BLaER1 treated with 17β-estradiol and CSF1 and Interleukin-3, amounts not matched to agents 10 nM and 100 nM (cell line): ENCODE results near the gene BMP6.
A peak's percentile ranks its signal among the peaks of the same experiment; 100 is the strongest.

Experiments
- H3K27ac ChIP-seq, 11 experiments: shearing (Covaris generic); formaldehyde crosslinking; 2 replicates each; pipeline ENCODE4 v1.8.1; 2022
- H3K27me3 ChIP-seq, 11 experiments: shearing (Covaris generic); formaldehyde crosslinking; 2 replicates each; pipeline ENCODE4 v1.8.1; 2022
- H3K36me3 ChIP-seq, 11 experiments: shearing (Covaris generic); formaldehyde crosslinking; 2 replicates each; pipeline ENCODE4 v1.8.1; 2022
- H3K4me1 ChIP-seq, 10 experiments: shearing (Covaris generic); formaldehyde crosslinking; 2 replicates each; pipeline ENCODE4 v1.8.1; 2022
- H3K4me2 ChIP-seq, 11 experiments: shearing (Covaris generic); formaldehyde crosslinking; 2 replicates each; pipeline ENCODE4 v1.8.1; 2022
- H3K4me3 ChIP-seq, 10 experiments: shearing (Covaris generic); formaldehyde crosslinking; 2 replicates each; pipeline ENCODE4 v1.8.1; 2022
- H3K9ac ChIP-seq, 11 experiments: shearing (Covaris generic); formaldehyde crosslinking; 2 replicates each; pipeline ENCODE4 v1.8.1; 2022
- H3K9me3 ChIP-seq, 11 experiments: shearing (Covaris generic); formaldehyde crosslinking; replicated peaks in 1 of 11; 2 replicates each; pipeline ENCODE4 v1.8.1; 2022
- H4K20me1 ChIP-seq, 11 experiments: shearing (Covaris generic); formaldehyde crosslinking; 2 replicates each; pipeline ENCODE4 v1.8.1; 2022
- Cebpa-rat ChIP-seq, 11 experiments: shearing (Covaris generic); IDR thresholded peaks; 2 replicates each; pipeline ENCODE4 v1.8.1; 2022

Gene BMP6

DNA sequence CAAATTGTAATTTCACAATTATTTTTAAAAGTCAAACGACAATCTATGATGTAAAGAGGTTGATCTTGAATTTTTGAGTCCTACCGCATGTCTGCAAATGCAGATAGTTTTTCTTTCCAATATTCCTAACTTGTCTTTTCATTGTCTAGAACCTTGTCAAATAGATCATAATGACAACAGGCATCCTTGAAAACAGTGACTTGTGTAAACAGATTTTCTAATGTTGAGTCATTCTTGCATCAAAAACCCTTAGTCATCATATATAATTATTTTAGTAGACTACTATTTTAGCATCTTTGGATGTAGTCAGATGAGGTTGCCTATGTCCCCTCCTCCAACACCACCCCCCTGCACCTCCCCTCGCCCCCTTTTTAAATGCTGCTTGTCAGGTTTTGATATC is 43.8 kb downstream of the BMP6 start:
- Histone ChIP-seq H3K9ac (no peak overlapping the region), H4K20me1 (no peaks in the 10 kb centered on the region), H3K4me2 (peak overlapping the region; percentile 5 to 61 (median 47); a peak in 15 of 22 replicates), H3K4me1 (peaks cover 7 to 15% (median 11%) of the 10 kb centered on the region in 10 experiments; a peak in 17 of 20 replicates), H3K36me3 (no peaks in the 10 kb centered on the region), H3K27ac (peak overlapping the region in 3 of 11 experiments; percentile 5 to 45 (median 31); a peak in 1 of 22 replicates), H3K4me3 (no peak overlapping the region), H3K9me3 (no peaks in the 10 kb centered on the region), H3K27me3 (no peaks in the 10 kb centered on the region)
- no peak for TF ChIP-seq Cebpa-rat (IDR thresholded peaks at IDR 0.05)

- peak overlapping the region in 3 of 11 experiments; percentile 5 to 45 (median 31); a peak in 5 of 22 replicates for H3K27ac ChIP-seq
- no peaks in the 10 kb centered on the region for H3K9me3 ChIP-seq
- no peak overlapping the region for H3K9ac ChIP-seq
- H3K36me3 ChIP-seq: no peaks in the 10 kb centered on the region
- H3K4me2 ChIP-seq: peak overlapping the region; percentile 5 to 61 (median 47); a peak in 19 of 22 replicates
- H3K27me3 ChIP-seq: no peaks in the 10 kb centered on the region
- H3K4me3 ChIP-seq: no peak overlapping the region
- H4K20me1 ChIP-seq: no peaks in the 10 kb centered on the region
- TF ChIP-seq Cebpa-rat (IDR thresholded peaks at IDR 0.05): no peak
- peaks cover 7 to 15% (median 11%) of the 10 kb centered on the region in 10 experiments; a peak in 17 of 20 replicates for H3K4me1 ChIP-seq
Measured at GRCh38 chr6:7770111-7770510, 44.2 kb downstream of the BMP6 start.

- Histone ChIP-seq H3K9ac (no peak overlapping the region), H3K27me3 (no peaks in the 10 kb centered on the region), H3K4me1 (peaks cover 7 to 15% (median 11%) of the 10 kb centered on the region in 10 experiments; a peak in 17 of 20 replicates), H3K4me2 (peak overlapping the region in 10 of 11 experiments; percentile 5 to 61 (median 48); a peak in 17 of 22 replicates), H3K9me3 (no peaks in the 10 kb centered on the region), H3K27ac (peak overlapping the region in 2 of 11 experiments; percentile 31 to 45; a peak in 5 of 22 replicates), H4K20me1 (no peaks in the 10 kb centered on the region), H3K4me3 (no peak overlapping the region), H3K36me3 (no peaks in the 10 kb centered on the region)
- TF ChIP-seq Cebpa-rat (IDR thresholded peaks at IDR 0.05): no peak
Measured at GRCh38 chr6:7770601-7771000, 44.7 kb downstream of the BMP6 start.

- H3K27ac ChIP-seq: no peak overlapping the region
- no peaks in the 10 kb centered on the region for H4K20me1 ChIP-seq
- H3K9me3 ChIP-seq: no peaks in the 10 kb centered on the region
- no peaks in the 10 kb centered on the region for H3K36me3 ChIP-seq
- no peak overlapping the region for H3K4me2 ChIP-seq
- no peak overlapping the region for H3K9ac ChIP-seq
- H3K4me1 ChIP-seq: peaks cover 7 to 26% (median 21%) of the 10 kb centered on the region in 10 experiments; a peak in 18 of 20 replicates
- H3K27me3 ChIP-seq: no peaks in the 10 kb centered on the region
- TF ChIP-seq Cebpa-rat (IDR thresholded peaks at IDR 0.05): no peak
- H3K4me3 ChIP-seq: no peak overlapping the region
Measured at GRCh38 chr6:7773322-7773721, 47.4 kb downstream of the BMP6 start.

DNA sequence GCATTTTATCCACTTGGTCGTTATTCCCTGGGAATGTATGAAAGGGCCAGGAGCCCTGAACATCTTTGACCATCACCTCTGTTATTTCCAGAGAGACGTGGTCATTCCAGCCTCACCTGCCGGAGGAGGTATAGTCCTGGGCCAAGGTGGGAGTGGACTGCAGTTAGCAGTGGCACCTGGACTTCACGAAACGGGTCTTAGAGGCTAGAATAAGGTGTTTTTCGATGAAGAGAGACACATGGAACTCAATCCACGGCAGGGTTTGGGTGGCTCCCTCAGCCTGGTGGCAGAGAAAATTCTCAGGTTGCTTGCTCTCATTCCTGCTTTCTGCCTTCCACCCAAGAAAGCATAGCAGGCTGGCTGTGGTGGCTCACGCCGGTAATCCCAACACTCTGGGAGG is 48.0 kb downstream of the BMP6 start:
- Histone ChIP-seq H3K27ac (no peak overlapping the region), H3K4me3 (no peak overlapping the region), H3K4me1 (peaks cover 7 to 26% (median 21%) of the 10 kb centered on the region in 10 experiments; a peak in 18 of 20 replicates), H3K36me3 (no peaks in the 10 kb centered on the region), H3K4me2 (no peak overlapping the region), H3K27me3 (no peaks in the 10 kb centered on the region), H4K20me1 (no peaks in the 10 kb centered on the region), H3K9me3 (no peaks in the 10 kb centered on the region), H3K9ac (no peak overlapping the region)
- no peak for TF ChIP-seq Cebpa-rat (IDR thresholded peaks at IDR 0.05)

GRCh38 chr6:7776509-7776908 is 50.6 kb downstream of the BMP6 start:
- no peak overlapping the region for H3K27ac ChIP-seq
- no peak overlapping the region for H3K4me3 ChIP-seq
- H3K4me1 ChIP-seq: peaks cover 0 to 17% (median 10%) of the 10 kb centered on the region in 10 experiments; a peak in 15 of 20 replicates
- no peak for TF ChIP-seq Cebpa-rat (IDR thresholded peaks at IDR 0.05)
- no peaks in the 10 kb centered on the region for H3K36me3 ChIP-seq
- peak overlapping the region in 1 of 11 experiments; percentile 62; a peak in 2 of 22 replicates for H3K4me2 ChIP-seq
- no peaks in the 10 kb centered on the region for H3K27me3 ChIP-seq
- H3K9ac ChIP-seq: no peak overlapping the region
- H4K20me1 ChIP-seq: no peaks in the 10 kb centered on the region
- H3K9me3 ChIP-seq: no peaks in the 10 kb centered on the region

GRCh38 chr6:7777074-7777473 is 51.2 kb downstream of the BMP6 start:
- H3K27me3 ChIP-seq: no peaks in the 10 kb centered on the region
- H3K9ac ChIP-seq: no peak overlapping the region
- H3K36me3 ChIP-seq: no peaks in the 10 kb centered on the region
- H3K4me3 ChIP-seq: no peak overlapping the region
- no peaks in the 10 kb centered on the region for H4K20me1 ChIP-seq
- H3K9me3 ChIP-seq: no peaks in the 10 kb centered on the region
- TF ChIP-seq Cebpa-rat (IDR thresholded peaks at IDR 0.05): no peak
- peak overlapping the region in 10 of 11 experiments; percentile 24 to 71 (median 54); a peak in 19 of 22 replicates for H3K4me2 ChIP-seq
- H3K27ac ChIP-seq: no peak overlapping the region
- peaks cover 0 to 17% (median 10%) of the 10 kb centered on the region in 10 experiments; a peak in 15 of 20 replicates for H3K4me1 ChIP-seq

- no peak overlapping the region for H3K9ac ChIP-seq
- no peak overlapping the region for H3K27ac ChIP-seq
- H3K4me1 ChIP-seq: peaks cover 0 to 23% (median 11%) of the 10 kb centered on the region in 10 experiments; a peak in 15 of 20 replicates
- no peaks in the 10 kb centered on the region for H3K36me3 ChIP-seq
- H3K4me2 ChIP-seq: no peak overlapping the region
- H3K9me3 ChIP-seq: no peaks in the 10 kb centered on the region
- no peaks in the 10 kb centered on the region for H3K27me3 ChIP-seq
- no peaks in the 10 kb centered on the region for H4K20me1 ChIP-seq
- no peak overlapping the region for H3K4me3 ChIP-seq
- TF ChIP-seq Cebpa-rat (IDR thresholded peaks at IDR 0.05): no peak
Measured at GRCh38 chr6:7781240-7781639, 55.3 kb downstream of the BMP6 start.

GRCh38 chr6:7784248-7784647 is 58.3 kb downstream of the BMP6 start:
- Histone ChIP-seq H3K27me3 (no peaks in the 10 kb centered on the region), H3K4me1 (peaks cover 0 to 11% (median 0%) of the 10 kb centered on the region in 10 experiments; a peak in 4 of 20 replicates), H3K36me3 (no peaks in the 10 kb centered on the region), H3K4me3 (no peak overlapping the region), H3K9me3 (no peaks in the 10 kb centered on the region), H4K20me1 (no peaks in the 10 kb centered on the region), H3K9ac (no peak overlapping the region), H3K4me2 (no peak overlapping the region), H3K27ac (no peak overlapping the region)
- TF ChIP-seq Cebpa-rat (IDR thresholded peaks at IDR 0.05): no peak

GRCh38 chr6:7784706-7785105 is 58.8 kb downstream of the BMP6 start:
- H3K36me3 ChIP-seq: no peaks in the 10 kb centered on the region
- H3K4me3 ChIP-seq: no peak overlapping the region
- no peak for TF ChIP-seq Cebpa-rat (IDR thresholded peaks at IDR 0.05)
- H3K9me3 ChIP-seq: no peaks in the 10 kb centered on the region
- no peaks in the 10 kb centered on the region for H4K20me1 ChIP-seq
- no peak overlapping the region for H3K27ac ChIP-seq
- peaks cover 0 to 8% (median 0%) of the 10 kb centered on the region in 10 experiments; a peak in 4 of 20 replicates for H3K4me1 ChIP-seq
- H3K4me2 ChIP-seq: peak overlapping the region in 4 of 11 experiments; percentile 5 to 24 (median 12); a peak in 3 of 22 replicates
- no peaks in the 10 kb centered on the region for H3K27me3 ChIP-seq
- H3K9ac ChIP-seq: no peak overlapping the region
